Colonic mucosa (tissue), 4 donors: ENCODE data around the gene LYZL2. TPM values are rescaled to one million over a fixed set of nuclear protein-coding genes. Genes with fewer than 3 reads are reported as not detected.
"Not testable (repeated sequence)": the region's sequence is repeated elsewhere in the genome, so short reads cannot be mapped to it uniquely, and the experiment has no call there.

ENCODE experiments used
- DNase-seq: peaks from one replicate; pipeline ENCODE4 v3.0.0-alpha.2; 2020
- H3K27ac ChIP-seq: fragments of 200-600 bp; one replicate; pipeline ENCODE4 v1.8.0; 2021
- H3K27me3 ChIP-seq: fragments of 200-600 bp; one replicate; pipeline ENCODE4 v1.8.0; 2021
- H3K36me3 ChIP-seq: fragments of 200-600 bp; one replicate; pipeline ENCODE4 v1.8.0; 2021
- H3K4me1 ChIP-seq: fragments of 200-600 bp; one replicate; pipeline ENCODE4 v1.8.0; 2021; ENCODE audit warnings: mild to moderate bottlenecking
- H3K4me3 ChIP-seq: fragments of 200-600 bp; one replicate; pipeline ENCODE4 v1.8.0; 2021
- H3K9ac ChIP-seq, 2 donors: one replicate each; pipeline ENCODE4 v1.7.0; 2013; ENCODE audit warnings: control low read depth in 2 of 2, low read depth in 2 of 2, low read length in 2 of 2
- H3K9me3 ChIP-seq: fragments of 200-600 bp; one replicate; pipeline ENCODE4 v1.8.0; 2021
- intact Hi-C: fragments of 100-400 bp; cut with DNase I; formaldehyde crosslinking; loops from one replicate; pipeline ENCODE4 v1.14.1; 2022
- total RNA-seq, 2 donors: library from RNA; stranded (reverse); fragmentation: NEBNext Ultra II Directional in 1 of 2; extraction: Animal tissue kit (Norgen Biotek cat#: 25700) in 1 of 2; gene quantifications; one replicate each; pipeline ENCODE4 v1.2.1, GENCODE V29; 2021
- TF ChIP-seq, protein P1 (sequence below): fragments of 200-600 bp; IDR thresholded peaks from one replicate; pipeline ENCODE4 v1.8.0; 2022; ENCODE audit warnings: antibody characterized with exemption, mild to moderate bottlenecking
- donor health status: healthy.
- donor health status: DM: no; HTN: no; CAD: no.
- donor health status: DM: no; HTN: no; CAD: no.

LYZL2 gene
- total RNA-seq: not detected

DNA sequence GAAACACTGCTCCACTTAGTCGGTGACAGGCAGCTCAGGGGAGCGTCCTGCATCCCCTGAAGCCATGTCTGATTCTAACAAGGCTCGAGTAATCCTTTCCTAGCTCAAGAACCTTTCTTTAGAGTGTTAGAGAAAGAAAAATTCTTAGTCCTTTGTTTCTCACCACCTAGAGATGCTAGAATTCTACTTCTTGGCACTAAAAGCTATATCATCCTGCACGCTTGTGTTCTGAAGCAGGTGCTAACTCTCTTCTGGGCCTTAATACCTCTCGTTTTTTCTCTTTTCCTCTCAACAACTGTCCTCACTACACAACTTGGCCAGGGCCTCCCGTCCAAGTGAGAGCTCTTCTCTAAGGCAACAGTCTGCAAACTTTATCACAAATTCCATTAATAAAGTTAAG lies at the start of gene LYZL2:
TSS of gene LYZL2 (minus strand) at position 101 of the 400 bp plus-strand sequence. CDS start 2,838 bp downstream, outside the sequence.
- DNase-seq: no peak
- Histone ChIP-seq H3K4me3 (no peak within 1 kb of the TSS), H3K9ac (no peak within 1 kb of the TSS), H3K9me3 (no peaks in the 10 kb centered on the region), H3K27ac (no peak within 1 kb of the TSS), H3K36me3 (no peaks in the 10 kb centered on the region), H3K4me1 (no peaks in the 10 kb centered on the region), H3K27me3 (no peaks in the 10 kb centered on the region)
- TF ChIP-seq, protein P1, sequence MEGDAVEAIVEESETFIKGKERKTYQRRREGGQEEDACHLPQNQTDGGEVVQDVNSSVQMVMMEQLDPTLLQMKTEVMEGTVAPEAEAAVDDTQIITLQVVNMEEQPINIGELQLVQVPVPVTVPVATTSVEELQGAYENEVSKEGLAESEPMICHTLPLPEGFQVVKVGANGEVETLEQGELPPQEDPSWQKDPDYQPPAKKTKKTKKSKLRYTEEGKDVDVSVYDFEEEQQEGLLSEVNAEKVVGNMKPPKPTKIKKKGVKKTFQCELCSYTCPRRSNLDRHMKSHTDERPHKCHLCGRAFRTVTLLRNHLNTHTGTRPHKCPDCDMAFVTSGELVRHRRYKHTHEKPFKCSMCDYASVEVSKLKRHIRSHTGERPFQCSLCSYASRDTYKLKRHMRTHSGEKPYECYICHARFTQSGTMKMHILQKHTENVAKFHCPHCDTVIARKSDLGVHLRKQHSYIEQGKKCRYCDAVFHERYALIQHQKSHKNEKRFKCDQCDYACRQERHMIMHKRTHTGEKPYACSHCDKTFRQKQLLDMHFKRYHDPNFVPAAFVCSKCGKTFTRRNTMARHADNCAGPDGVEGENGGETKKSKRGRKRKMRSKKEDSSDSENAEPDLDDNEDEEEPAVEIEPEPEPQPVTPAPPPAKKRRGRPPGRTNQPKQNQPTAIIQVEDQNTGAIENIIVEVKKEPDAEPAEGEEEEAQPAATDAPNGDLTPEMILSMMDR: no peak
- intact Hi-C loops: no loop called here

- intact Hi-C loops, H3K9ac ChIP-seq, H3K36me3 ChIP-seq: not testable (repeated sequence)
Measured at GRCh38 chr10:30677616-30678015, 48.1 kb upstream of the LYZL2 start.

DNA sequence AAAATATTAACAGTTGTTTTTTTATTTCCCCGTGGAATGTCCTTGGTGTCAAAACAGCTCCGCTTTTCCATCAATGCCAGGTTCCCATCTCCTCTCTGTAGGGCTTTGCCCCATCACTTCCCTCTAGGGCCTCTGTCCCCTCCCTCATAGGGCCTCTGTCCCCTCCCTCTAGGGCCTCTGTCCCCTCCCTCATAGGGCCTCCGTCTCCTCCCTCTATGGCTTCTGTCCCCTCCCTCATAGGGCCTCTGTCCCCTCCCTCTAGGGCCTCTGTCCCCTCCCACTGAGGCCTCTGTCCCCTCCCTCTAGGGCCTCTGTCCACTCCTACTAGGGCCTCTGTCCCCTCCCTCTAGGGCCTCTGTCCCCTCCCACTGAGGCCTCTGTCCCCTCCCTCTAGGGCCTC lies 47.6 kb upstream of the LYZL2 start:
- H3K4me3 ChIP-seq, H3K36me3 ChIP-seq, H3K9ac ChIP-seq, H3K4me1 ChIP-seq, H3K27ac ChIP-seq, H3K9me3 ChIP-seq, DNase-seq, H3K27me3 ChIP-seq, intact Hi-C loops: not testable (repeated sequence)

More at GRCh38 chr10:30677616-30678015, 48.1 kb upstream of the LYZL2 start:
- not testable (repeated sequence) for H3K4me1 ChIP-seq, H3K9me3 ChIP-seq, H3K27me3 ChIP-seq, H3K4me3 ChIP-seq, DNase-seq, H3K27ac ChIP-seq

GRCh38 chr10:30675791-30676718 lies 46.5 kb upstream of the LYZL2 start:
- TF ChIP-seq, protein P1: no peak
- Histone ChIP-seq H3K9ac (no peak overlapping the region), H3K4me3 (no peak overlapping the region)

DNA sequence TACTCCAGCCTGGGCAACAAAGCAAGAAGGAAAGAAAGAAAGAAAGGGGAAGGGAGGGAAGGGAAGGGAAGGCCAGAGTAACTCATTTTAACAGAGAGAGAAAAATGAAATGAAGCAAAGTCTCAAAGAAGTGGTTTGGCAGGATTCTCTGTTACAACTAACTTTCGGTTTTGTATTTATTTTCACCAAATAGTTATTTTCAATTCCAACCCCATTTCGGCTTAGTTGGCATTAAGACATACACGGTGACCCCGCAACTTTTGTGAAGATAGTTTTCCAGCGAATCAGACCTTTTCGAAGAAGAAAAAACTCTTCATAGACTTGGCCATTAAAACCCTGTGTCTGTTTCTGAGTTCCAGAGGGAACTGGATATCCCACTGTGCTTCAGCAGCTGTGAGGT lies 45.2 kb upstream of the LYZL2 start:
- TF ChIP-seq, protein P1: no peak
- Histone ChIP-seq H3K27me3 (no peaks in the 10 kb centered on the region), H3K9me3 (no peaks in the 10 kb centered on the region), H3K4me1 (no peaks in the 10 kb centered on the region), H3K4me3 (no peak overlapping the region), H3K36me3 (no peaks in the 10 kb centered on the region), H3K27ac (no peak overlapping the region), H3K9ac (no peak overlapping the region)
- intact Hi-C loops: no loop called here
- no peak for DNase-seq

More at GRCh38 chr10:30675791-30676718, 46.5 kb upstream of the LYZL2 start:
- Histone ChIP-seq H3K4me1 (no peaks in the 10 kb centered on the region), H3K9me3 (no peaks in the 10 kb centered on the region), H3K27me3 (no peaks in the 10 kb centered on the region), H3K27ac (no peak overlapping the region), H3K36me3 (no peaks in the 10 kb centered on the region)
- DNase-seq: no peak
- intact Hi-C loops: no loop called here

DNA sequence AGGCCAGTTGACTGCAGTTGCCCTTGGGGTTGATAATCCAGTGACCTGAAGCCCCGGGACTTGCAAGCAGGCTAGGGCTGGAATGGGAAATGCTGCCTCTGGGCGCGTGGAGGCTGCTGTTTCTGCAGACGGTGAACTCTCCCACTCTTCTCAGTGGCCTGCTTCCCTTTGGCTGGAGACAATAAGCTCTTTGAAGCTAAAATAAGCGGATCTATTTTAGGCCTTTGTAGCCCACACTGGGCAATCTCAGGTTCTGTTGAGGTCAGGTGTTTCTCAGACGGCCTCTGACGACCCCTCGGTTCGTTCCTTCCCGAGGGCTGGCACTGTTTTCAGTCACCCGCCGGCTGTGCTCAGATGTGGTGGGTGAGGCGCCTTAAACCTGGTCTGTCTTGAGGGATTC lies 43.7 kb upstream of the LYZL2 start:
- not testable (repeated sequence) for H3K9ac ChIP-seq, H3K27me3 ChIP-seq

DNA sequence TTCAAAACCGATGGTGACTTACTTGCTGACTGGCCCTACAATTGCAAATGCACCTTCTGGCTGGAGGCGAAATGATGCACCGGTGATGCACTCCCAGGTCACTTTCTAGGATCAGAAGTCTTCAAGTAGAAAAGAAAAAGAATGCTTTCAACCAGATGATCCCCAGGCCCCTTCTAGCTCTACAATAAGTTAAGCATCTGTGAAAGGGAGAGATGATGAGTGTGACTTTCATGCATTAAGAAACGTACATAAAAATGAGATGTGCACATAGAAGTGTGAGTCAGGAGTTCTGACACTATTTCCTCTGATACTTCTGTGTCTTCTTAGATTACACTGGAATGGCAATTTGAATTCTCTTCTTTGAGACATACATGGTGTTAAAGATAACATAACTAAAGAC lies 42.8 kb upstream of the LYZL2 start:
- DNase-seq, H3K4me3 ChIP-seq, intact Hi-C loops: not testable (repeated sequence)

More for the DNA sequence above, 43.7 kb upstream of the LYZL2 start:
- H3K36me3 ChIP-seq, H3K9me3 ChIP-seq, H3K27ac ChIP-seq, DNase-seq, H3K4me3 ChIP-seq, intact Hi-C loops, H3K4me1 ChIP-seq: not testable (repeated sequence)

More for the DNA sequence above, 42.8 kb upstream of the LYZL2 start:
- not testable (repeated sequence) for H3K9ac ChIP-seq, H3K4me1 ChIP-seq, H3K27me3 ChIP-seq, H3K27ac ChIP-seq, H3K36me3 ChIP-seq, H3K9me3 ChIP-seq
